ENCODE data around the gene FXYD1.

The FXYD1 gene

DNA sequence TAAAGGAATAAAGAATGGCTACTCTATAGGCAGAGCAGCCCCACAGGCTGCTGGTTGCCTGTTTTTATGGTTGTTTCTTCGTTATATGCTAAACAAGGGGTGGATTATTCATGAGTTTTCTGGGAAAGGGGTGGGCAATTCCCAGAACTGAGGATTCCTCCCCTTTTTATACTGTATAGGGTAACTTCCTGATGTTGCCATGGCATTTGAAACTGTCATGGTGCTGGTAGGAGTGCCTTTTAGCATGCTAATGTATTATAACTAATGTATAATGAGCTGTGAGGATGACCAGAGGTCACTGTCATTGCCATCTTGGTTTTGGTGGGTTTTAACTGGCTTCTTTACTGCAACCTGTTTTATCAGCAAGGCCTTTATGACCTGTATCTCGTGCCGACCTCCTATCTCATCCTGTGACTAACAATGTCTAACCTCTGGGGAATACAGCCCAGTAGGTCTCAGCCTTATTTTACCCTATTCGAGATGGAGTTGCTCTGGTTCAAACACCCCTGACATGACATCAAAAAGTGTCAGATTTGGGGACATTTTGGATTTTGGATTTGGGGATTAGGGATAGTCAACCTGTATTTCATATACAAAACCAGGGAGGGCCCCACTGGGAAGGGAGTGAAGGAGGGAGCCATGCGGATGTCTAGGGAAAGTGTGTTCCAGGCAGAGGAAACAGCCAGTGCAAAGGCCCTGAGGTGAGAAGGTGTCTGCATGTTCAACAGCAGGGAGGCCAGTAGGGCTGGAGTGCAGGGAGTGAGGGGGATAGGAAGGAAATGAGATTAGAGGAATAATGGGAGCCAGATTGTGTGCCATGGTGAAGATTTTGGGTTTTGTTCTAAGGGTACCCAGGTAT is 26.8 kb downstream of the FXYD1 start:
- no peak for DNase-seq

GRCh38 chr19:35166100-35167063 is 27.8 kb downstream of the FXYD1 start:
- no peak for DNase-seq

DNA sequence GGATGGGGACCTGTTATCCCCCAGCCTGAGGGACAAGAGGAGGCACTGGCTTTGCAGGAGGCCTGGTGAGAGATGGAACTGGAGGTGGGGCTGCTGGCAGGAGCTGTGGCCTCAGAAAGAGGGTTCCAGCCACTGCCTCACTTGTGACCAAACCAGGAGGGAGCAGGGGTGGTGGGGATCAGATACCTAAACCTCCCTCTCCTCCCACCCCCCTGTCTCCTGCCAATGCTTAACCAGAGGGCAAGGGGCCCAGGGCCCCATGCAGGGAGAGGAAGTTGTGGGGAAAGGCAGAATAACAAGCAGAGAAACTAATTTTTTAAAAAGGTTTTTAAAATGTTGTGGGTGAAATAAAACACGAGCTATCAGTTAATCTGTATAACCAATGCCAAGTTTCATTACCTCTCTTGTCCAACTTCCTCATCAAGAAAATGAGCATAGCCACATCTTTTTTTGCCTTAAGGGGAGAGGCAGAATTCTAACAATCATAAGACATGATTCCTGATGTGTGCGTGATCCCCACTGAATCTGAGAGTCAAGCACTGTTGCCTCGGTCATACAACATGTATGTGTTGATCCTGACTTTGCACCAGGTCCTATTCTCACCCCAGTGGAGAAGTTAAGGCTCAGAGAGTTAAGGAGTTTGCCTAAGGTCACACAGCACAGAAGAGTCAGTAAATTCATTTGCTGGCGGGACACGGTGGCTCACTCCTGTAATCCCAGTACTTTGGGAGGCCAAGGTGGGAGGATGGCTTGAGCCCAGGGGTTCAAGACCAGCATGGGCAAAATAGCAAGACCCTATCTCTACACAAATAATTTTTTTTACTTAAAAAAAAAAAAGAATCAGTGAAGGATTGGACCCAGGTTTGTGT is 28.9 kb downstream of the FXYD1 start:
- no peak for DNase-seq

- no peak for DNase-seq
These were observed 29.6 kb downstream of the FXYD1 start for GRCh38 chr19:35168196-35168595.

DNA sequence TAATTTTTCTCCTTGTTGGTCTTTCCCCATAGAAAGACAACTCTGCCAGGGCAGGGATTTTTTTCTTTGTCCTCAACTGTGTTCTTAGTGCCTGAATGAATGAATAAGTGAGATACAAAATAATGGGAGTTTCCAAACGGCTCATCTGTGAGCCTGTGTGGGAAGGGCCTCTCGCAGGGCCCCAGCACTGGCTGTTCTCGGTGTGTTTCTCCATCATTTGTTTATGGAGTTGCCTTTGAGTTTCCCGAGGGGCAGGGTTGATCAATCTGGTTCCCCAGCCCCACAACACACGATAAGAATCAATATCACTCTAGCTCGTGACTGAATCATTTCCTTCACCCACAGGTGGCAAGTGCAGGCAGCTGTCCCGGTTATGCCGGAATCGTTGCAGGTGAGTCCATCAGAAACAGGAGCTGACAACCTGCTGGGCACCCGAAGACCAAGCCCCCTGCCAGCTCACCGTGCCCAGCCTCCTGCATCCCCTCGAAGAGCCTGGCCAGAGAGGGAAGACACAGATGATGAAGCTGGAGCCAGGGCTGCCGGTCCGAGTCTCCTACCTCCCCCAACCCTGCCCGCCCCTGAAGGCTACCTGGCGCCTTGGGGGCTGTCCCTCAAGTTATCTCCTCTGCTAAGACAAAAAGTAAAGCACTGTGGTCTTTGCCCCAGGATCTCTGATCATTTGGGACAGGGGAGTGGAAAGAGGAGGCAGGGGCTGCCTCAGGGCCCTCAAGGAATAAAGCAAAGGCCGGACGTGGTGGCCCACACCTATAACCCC is 30.8 kb downstream of the FXYD1 start:
- DNase-seq = no peak

DNA sequence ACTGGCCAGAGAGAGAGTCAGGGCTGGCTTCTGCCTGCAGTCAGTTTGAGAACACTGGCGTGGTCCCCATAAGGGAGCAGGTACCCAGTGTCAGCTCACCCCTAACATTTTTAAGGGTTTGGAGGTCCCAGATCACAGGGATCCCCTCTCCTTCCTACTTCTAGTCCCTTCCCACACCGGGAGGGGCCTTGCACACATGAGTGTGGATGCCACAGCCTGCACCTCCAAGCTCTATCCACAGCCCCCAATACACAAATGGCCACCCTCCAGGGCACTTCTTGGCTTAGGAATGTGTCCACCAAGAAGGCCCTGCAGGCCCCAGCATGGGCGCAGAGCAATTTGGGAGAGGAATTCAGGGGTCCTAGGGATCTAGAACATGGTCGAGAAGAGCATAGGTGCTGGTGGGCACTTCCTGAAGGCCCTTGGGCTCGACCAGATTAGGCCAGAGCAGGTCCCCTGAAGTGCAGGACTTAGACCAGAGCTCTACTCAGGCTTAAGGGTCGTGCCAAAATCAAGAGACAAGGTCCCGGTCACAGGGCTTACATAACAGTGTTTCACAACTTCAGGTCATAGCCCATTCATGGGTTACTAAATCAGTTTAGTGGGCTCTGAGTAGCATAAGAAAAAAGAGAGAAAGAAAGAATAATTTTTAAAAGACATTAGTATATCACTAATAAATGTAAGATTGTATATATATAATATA is 31.9 kb downstream of the FXYD1 start:
- DNase-seq = no peak

DNA sequence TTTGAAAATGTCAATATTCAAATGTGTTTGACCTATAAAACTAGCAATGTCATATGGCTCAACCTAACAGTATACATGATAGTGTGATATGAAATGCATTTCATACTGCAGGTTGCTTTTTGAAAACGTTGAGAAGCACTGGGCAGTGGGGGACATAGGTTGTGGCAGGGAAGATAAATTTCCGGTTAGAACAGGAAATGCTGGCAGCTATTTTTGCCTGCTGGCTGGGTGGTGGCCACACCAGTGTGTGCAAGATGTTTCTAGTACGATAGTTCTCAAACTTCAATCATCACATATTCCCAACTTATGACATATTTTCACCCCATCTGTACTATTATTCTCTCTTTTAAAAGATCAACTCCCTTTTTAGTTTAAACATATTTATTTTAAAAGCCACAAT is 33.1 kb downstream of the FXYD1 start:
- no peak for DNase-seq

DNA sequence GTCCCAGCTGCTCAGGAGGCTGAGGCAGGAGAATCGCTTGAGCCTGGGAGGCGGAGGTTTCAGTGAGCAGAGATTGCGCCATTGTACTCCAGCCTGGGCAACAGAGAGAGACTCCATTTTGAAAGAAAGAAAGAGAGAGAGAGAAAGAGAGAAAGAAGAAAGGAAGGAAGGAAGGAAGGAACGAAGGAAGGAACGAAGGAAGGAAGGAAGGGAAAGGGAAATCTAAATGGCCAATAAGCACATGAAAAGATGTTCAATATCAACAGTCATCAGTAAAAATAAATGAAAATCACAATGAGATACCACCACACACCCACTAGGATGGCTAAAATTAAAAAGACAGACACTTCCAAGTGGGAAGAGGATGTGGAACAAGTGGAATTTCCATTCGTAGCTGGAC is 35.6 kb downstream of the FXYD1 start:
- DNase-seq = no peak

DNA sequence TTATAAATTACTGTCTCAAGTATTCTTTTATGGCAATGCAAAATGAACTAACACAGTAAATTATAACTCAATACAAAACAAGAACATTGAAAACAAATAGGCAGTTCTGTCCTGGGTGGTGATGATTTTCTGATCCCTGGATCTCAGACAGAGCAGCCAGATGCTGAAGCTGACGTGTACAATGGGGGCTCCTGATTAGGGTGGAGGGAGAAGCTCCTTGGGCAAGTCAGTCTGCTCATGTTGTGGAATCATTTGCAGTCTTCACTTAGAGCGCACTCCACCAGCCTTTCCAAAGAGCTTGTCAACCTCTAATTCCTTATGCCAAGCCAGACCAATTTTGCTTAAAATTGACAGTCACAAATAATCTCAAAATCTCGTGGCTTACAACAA is 37.6 kb downstream of the FXYD1 start:
- no peak for DNase-seq

GRCh38 chr19:35177377-35178274 is 39.0 kb downstream of the FXYD1 start:
- no peak for DNase-seq

DNA sequence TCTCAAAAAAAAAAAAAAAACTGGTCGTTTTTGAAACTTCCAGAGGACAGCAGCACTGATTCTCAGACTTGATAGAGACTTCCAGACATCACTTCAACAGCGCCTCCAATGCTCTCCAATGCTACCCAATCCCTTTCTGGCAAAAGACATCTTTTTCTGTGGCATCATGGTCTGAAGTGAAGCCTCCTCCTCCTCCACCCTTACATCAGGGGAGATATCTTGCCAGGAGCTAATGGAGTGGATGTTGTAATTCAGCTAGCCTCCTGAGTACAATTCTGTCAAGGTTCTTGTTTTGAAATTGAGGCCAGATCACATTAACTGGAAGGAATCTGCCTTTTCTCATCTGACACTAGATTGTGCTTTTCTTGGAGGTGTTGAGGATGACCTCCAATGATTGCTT is 40.1 kb downstream of the FXYD1 start:
- DNase-seq = no peak

GRCh38 chr19:35179830-35180229 is 41.2 kb downstream of the FXYD1 start:
- no peak for DNase-seq

DNA sequence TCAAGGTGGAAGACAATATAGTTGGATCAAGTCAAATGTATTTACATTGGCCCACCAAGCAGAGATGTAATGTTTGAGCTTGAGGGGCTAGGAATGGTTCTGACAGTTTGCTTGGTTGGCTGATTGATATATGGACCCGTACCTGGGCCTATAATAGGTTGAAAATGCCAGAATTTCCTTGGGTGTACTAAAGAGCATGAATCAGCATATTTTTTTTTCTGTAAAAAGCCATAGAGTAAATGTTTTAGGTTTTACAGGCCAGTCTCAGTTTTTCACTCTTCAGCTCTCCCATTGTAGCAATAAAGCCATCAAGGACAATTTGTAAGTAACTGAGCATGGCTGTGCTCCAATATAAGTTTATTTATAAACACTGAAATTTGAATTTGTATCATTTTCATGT is 42.8 kb downstream of the FXYD1 start:
- no peak for DNase-seq

GRCh38 chr19:35184267-35184666 is 45.6 kb downstream of the FXYD1 start:
- no peak for DNase-seq

DNA sequence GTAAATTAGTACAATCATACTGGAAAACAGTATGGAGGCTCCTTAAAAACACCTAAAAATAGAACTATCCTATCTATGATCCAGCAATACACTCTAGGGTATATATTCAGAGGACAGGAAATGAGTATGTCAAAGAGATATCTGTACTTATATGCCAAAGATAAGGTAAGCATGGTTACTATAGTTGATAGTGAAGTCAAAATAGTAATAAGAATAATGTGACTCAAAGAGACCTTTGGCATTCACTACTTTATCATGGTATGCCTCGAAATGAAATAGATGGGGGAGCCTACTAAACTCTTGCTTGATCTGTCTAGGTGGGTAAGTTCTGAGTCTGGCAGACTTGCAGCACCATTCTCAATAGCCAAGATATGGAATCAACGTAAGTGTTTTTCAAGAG is 46.3 kb downstream of the FXYD1 start:
- DNase-seq = no peak

Data from NCI-H187 treated with DMSO at 0.1 percent for 48 hours (cell line).